NCI-H526 (cell line): Measurements from ENCODE around the gene SCN3A.

Experiments used
- DNase-seq, 2 experiments: peaks; one replicate each; lab custom pipeline; 2025; lab: John Stamatoyannopoulos, UW

SCN3A gene

DNA sequence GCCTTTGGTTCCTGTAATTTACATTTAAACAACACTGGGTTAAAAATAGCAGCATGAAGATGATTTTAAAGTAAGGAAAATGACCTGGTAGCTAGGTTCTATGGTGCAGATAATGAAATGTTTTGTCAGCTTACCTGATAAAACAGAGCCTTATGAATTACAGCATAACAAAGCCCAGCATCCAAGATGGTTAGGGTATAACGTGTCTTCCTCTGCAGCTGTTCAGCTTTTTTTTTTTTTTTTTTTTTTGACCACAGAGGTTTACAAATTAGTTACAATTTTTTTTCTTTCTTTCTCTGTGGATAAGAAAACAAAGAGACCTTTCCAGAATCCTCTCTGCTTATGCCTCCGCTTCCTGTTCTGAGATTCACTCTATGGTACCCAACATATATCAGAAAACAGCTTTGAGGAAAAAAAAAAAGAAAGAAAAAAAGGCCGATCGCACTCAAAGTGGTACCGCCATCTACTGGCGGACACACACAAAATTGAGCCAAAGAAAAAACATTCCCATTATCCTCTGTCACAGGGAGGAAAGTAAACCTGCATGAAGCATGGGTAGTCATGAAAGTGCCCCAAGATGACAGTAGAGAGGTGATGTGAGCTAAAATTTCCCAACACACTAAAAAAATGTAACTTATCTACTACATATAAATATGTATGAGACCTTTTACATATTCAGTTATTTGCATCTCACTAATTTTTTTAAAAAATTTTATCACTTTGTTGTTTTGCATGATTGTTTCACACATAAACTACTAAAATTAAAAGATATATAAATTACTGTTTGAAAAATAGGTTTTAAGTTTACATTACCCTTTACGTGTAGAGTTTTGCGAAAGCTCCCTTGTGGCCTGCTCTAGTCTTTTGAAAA is at the start of gene SCN3A:
TSS of gene SCN3A (minus strand) at position 362 of the 871 bp plus-strand sequence. CDS start 27,656 bp downstream, outside the sequence.
- DNase-seq: peak; percentile 75 to 85

DNA sequence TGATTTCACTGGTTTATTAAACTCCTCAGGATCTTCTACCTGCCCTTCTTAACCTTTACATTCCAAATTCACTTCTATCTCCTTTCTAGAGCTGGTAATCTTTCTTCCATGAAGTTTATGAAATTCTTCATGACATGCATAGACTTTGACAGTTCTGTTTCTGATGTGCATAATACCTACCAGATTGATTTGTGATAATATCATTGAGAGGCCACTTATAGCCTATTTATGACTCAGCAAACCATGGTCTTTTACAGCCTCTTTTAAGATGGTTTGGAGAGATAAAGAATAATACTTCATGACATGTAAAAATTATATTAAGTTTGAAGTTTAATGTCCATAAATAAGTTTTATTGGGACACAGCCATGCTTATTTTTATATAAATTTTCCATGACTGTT is 49.3 kb upstream of the SCN3A start:
- DNase-seq: no peak

DNA sequence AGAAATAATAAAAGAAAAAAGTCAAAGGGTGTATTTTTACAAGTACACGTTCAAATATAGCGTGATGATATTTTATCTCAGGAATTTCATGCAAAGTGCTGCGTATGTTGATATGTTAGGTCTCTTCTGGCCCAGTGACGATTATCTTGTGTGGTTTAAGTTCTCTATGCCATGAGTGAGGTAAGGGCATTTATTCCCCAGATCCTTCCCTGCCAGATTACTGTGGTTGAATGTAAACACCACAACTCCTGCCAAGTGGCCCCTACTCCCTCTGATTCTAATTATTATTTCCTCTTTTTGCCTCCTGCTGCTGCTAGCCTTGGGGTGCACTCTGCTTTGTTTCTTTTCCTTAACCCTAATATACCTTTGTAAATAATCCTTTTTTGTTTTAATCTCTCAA is 47.5 kb upstream of the SCN3A start:
- DNase-seq: no peak

DNA sequence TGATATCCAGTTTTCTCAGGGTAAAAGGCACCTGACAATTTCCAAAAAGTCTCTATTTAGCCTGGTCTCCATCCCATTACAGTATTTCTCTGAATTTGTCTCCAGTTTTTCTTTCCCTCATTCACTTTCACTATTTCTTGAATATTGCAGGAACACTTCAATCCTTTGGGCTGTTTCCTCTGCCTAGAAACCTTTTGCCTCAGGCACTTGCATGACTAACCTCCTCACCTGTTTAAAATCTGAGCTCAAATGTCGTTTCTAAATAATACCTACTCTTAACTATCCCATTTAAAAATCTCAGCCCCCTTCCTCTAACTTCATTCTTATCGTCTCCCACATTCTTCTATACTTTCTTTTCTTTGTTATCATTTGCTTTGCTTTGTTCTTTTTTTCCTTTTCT is 44.4 kb upstream of the SCN3A start:
- no peak for DNase-seq

DNA sequence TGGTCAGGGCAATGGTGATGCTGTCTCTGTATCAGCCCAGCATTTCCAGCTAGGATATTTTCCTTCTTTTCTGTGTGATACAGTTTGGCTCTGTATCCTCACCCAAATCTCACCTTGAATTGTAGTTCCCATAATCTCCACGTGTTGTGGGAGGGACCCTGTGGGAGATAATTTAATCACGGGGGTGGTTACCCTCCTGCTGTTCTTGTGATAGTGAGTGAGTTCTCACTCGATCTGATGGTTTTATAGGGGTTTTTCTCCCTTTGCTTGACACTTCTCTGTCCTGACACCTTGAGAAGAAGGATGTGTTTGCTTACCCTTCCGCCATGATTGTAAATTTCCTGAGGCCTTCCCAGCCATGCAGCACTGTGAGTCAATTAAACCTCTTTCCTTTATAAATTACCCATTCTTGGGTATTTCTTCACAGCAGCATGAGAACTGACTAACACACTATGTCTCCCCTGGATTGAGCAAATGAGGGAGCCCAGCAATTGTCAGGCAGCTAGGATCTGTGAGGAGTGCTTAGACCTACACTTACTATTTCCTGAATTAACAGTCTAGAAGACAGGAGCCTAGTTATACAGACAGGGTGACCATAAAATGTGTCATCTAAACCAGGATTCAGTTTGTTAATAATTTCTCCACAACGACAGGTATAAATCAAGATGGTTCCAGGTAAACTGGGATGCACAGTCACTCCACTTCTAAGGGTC is 41.4 kb upstream of the SCN3A start:
- DNase-seq: no peak

DNA sequence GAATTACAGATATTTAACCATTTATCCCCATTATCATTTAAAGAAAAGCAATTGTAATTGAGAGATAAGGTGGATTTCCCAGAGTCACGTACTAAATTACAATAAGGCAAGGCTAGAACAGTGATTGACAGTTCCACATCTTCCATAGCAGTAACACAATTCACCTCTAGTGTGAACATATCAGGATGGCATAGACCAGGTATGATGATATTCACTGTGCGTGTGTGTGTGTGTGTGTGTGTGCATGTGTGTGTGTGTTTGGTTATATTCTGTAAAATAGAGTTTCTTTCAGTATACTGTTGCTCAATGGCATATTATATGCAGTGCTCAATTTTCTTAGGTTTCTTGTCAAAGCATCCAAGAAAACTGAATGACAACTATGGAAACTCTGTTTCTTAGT is 37.1 kb upstream of the SCN3A start:
- DNase-seq: no peak

DNA sequence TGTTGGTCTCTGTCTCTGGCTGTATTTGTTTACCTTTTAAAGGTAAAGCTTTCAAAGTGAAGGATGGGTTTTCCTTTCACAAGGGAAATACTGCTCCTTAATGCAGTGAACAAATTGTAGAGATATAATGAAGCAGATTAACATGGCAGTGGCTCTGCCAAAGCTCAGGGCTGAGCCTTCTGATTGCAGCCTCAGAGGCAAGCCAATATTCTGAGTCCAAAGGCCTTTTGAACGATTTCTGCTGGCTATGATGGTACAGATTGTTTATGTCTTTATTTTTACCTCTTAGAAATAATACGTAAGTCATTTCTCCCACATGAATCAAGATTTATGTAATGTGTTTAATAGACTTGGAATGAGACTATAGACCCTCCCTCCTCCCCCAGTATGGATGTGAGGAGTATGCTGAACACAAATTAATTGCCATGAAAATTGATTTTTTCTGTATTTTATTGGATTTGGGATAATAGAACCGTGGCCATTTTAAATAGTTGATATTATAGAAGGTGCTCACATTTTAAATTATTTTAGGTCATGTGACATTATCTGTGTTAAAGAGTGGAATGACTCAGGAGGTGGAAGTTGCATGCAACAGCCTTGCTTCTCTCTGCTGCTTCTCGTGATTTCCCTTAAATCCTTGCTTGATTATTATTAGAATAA is 36.1 kb upstream of the SCN3A start:
- no peak for DNase-seq

DNA sequence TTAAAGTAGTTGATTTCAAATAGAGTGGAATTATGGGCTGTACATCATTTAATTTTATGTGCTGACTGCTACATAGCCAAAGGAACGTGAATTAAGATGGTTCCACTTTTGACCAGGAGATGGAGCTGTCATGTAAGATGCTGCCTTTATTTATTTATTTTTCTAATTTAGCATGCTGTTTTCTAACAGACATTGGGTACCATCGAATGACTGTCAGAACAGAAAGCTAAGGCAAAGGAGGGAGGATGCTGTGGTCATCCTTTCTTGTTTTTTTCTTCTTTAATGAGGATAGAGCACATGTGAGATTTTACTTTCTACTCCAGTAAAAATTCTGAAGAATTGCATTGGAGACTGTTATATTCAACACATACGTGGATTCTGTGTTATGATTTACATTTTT is 35.4 kb upstream of the SCN3A start, which contains the start of gene SCN2A:
TSS of gene SCN2A (plus strand) at position 185 of the 400 bp plus-strand sequence. CDS start 56,410 bp downstream, outside the sequence.
- DNase-seq: peak; percentile 20 to 76

DNA sequence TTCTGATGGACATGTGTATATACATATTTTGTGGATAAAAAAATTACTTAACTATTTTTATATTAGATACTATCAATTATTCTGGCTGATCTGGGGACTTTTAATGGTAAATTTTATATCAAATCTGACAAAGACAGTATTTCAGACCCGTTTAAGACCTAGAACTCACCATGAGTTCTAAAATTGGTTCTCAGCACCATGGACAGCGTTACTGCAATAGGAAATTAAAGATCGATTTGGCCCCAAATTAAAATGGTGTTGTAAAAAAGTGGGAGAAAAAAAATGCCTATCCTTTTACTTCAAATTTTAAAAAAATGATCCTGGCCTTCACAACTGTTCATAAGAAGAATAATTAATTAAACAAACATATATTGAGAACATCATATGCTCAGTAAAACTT is 34.4 kb upstream of the SCN3A start:
- no peak for DNase-seq

DNA sequence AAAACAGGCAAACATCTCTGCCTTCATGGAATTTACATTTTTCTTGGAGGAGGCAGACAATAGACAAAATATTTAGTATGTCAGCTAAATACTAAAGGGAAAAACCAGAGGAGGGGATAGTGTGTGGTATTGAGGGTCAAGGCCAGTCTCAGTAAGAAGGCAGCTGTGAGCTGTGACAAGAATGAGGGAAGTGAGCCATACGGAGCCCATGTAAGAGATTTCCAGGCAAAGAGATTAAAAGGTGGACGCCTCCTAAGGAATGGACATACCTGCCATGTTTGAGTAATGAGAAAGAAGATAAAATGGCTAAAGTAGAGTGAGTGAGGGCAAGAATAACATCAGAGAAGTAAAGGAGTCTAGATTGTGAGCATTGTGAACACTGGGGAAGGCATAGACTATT is 33.2 kb upstream of the SCN3A start:
- no peak for DNase-seq

DNA sequence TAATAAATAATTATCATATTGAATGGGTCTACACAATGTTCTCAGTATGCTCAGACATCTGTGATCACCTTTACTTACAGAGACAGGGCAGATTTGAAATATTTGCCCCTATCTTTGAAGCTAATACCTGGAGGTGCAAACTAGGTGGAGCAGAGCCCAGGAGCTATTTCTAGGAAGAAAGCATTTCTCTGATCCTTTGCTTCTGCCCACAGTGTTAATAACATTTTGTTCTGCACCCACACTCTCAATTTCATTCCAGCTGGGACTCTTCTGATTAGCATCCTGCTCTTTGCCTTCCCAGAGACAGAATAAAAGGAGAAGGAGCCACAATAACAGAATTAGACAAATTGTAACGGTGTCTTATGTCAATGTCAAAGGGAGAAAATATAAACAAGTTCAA is 23.7 kb upstream of the SCN3A start:
- no peak for DNase-seq

DNA sequence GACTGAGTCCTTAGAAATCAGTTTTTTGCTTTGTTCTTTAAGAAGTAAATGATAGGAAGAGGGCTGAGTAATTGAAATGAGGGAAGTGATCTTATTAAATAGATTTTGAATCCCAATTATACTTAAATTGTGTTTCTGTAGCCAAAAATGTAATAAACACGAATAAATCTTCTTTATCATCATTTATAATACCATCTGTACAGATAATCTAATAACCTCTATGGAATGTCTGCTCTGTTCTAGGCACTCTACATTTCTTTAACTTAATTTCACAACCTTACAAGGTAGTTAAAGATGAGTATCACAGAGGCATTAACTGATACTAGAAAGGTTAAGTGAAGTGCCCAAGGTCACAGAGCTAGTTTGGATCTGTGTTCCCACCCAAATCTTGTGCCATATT is 21.1 kb upstream of the SCN3A start:
- no peak for DNase-seq

DNA sequence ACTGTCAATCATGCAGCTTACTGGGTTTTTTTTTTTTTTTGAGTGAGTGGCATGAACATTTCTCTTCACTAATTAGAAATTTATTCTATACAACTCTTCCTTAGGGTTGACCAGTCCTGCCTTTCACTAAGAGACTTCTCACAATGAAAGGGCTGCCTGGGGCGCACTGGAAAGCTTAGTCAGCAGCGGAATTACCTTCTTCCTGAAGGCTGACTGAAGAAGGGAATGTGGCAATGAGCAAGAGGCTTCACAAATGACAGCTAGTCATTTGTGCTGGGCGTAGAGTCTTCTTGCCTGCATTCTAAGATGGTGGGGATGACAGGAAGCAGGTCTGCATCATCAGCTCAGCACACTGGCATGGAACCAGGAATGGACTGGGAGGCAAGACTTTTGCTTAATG is 15.6 kb upstream of the SCN3A start:
- no peak for DNase-seq

DNA sequence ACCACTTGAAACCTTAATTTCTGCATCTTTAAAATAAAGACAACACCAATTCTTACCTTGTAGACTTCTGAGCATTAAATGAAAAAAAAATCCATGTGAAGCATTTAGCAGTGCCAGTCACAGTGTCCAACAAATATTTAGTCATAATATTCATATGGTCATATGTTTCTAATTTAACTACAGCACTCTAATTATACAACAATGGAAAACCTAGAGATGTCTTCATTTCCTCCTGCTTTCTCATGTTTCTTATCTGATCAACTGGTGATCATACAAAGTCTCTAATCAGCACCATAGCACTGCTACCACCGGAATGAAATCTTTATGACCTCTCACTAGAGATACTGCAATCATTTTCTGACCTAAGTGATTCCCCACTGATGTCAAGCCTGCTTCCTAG is 10.2 kb upstream of the SCN3A start:
- no peak for DNase-seq

DNA sequence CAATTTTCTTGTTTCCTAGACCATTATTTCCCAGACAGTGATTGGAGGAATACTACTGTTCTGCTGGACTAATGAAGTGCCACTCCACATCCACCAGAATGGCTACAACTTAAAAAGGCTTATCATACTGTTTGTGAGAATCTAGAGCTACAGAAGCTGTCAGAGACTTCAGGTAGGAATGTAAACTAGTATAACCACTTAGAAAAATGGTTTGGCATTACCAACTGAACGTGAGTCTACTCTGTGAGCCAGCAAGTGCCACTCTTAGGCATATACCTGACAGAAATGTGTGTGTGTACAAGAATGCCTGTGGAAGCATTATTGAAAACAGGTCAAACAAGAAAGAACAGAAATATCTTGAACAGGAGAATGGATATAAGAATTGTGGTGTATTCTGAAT is 4.2 kb upstream of the SCN3A start:
- DNase-seq: no peak

DNA sequence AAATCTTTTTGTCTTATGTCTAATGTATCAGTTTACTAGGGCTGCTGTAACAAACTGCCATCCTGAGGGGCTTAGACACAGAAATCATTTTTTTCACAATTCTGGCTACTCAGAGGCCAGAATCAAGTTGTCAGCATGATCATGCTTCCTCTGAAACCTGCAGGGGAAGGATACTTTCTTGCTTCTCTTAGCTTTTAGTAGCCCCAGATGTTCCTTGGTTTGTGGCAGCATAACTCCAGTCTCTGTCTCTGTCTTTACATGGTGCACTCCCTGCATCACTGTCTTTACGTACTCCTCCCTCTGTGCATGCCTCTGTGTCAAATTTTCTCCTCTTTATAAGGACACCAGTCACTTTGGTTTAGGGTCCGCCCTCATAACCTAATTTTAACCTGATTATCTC is 2.0 kb upstream of the SCN3A start:
- DNase-seq: no peak

DNA sequence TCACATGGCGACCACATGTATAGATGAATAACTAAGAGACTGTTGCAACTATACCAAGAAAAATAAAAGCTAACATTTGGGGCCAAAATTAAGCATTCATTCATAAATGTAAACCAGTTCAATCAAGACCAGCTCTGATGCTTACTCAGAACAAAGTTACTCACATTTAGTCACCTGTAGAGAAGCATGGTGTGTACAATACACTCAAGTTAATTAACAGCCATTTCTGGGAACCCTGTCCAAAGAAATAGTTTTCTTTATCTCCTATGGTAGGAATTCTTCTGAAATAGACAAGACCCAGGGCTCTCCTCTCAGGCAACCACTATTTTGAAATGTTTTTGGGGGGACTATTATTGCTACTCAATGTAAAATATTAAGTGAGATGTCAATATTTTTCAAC is 1.6 kb downstream of the SCN3A start:
- DNase-seq: no peak

DNA sequence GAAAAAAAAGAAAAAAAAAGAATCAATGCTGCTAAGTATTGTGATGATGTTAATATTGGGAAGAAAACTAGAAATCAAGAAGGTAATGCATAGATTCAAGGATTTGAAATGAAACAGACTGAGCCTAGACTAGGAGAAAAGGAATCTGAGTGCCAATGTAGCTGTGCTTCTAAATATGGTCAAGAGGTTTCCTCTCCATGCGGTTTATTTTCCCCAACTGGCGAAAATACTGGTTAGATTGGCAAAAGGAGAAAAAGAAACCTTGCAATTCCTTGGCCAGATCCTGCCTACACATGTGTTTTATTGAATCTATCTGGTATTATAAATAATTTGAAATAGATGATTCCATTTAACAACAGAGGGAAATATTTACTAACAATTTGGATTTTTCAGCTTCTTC is 5.7 kb downstream of the SCN3A start:
- DNase-seq: no peak

DNA sequence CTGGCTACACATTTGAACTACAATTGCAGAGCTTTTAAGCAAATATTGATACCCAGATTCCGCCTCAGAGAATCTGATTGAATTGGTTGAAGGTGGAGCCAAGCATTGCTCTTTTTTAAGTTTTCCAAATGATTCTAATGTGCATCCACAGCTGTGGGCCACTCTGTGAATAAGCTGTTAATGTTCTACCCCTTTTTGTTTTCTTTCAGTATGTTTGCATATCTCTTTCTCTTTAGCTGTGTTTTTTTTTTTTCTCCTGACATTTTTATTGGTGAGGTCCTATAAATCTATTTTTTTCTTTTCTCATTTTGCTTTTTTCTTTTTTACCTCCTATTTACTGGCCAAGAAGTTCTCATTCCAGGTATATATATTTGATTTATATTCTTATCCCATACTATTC is 6.5 kb downstream of the SCN3A start:
- DNase-seq: no peak

DNA sequence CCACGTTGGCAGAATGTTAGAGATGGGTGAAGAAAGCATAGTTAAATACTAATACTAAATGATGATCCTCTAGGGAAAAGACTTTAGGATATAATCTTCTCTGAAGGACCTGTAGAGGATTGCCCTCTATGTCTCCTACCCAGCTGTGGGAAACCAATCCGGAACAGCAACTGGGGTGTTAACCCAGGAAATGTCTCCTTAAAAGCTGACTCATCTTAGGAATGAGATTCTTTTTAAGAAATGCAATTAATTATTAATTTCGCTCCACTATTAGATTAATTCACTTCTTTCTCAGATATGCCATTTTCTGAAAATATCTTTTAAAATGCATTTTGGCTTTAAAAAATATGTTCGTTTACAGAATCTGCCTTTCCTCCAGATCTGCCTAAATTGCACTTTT is 7.4 kb downstream of the SCN3A start:
- no peak for DNase-seq

DNA sequence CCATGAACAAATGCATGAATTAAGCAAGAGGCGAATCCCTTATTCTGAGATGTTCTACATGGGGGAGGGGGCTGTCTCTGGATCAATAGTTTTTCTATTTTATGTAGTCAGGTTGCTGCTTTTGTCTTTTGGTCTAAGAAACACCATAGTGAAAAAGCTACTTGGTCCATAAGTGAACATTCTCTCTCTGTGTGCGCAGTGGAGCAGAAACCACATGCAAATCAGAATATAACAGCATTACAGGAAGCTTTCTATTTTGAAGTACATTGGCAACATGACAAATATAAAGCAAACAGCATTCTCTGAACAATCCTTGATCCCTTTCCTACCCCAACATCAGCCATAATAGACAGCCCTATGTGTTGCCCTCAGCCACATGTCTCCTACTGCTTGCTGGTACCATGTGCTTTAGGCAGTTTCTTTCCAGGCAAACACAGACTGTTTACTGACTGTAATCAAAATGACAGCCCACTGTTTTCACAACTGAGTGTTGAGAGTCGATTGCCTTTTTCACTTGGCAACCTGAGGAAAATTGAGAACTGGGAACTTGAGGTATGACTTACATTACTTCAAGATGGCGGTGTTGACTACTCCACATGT is 10.6 kb downstream of the SCN3A start:
- DNase-seq: peak; percentile 91 to 96

DNA sequence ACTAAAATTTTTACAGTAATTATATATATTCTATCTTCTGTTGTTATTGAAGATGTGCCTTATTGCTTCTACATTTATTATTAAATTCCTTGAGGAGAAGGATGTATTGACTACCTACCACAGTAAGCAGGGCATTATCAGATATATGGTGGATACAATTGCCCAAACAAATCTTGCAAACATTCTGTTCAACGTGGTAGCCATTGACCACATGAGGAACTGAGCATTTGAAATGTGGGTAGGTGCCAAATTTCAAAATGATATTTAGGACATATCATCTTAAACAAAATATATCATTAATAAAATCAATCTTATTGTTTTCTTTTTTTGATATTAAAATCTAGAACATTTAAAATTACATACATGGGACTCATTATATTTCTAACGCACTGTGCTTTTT is 11.1 kb downstream of the SCN3A start:
- DNase-seq: peak in 1 of 2 experiments; percentile 44
